HepG2 (cell line): Measurements from ENCODE around the gene TRIM3. TPM values are rescaled to one million over a fixed set of nuclear protein-coding genes. Genes with fewer than 3 reads are reported as not detected.

Source experiments
- ATAC-seq: fragments of 200-7000 bp; cut with Tn5 transposase; 3 replicates; pipeline ENCODE4 v1.9.1; 2020; ENCODE audit warnings: mild to moderate bottlenecking, moderate library complexity
- BruUV-seq: library from RNA; stranded (reverse); fragments of 400-500 nt; replicated peaks from 2 replicates; lab custom pipeline; 2021; lab: Mats Ljungman, UMichigan
- CTCF ChIA-PET: fragments of 300-600 bp; formaldehyde crosslinking; extraction: SDS; loops from one replicate; lab custom pipeline; 2021; ENCODE audit warnings: low total read pairs, inconsistent platforms, low intra/inter-chr PET ratio; lab: Yijun Ruan, JAX
- POLR2A ChIA-PET: fragments of 350-600 bp; sonication (Branson Sonifier 250); formaldehyde crosslinking; loops from one replicate; lab custom pipeline; 2020; ENCODE audit warnings: antibody characterized with exemption, inconsistent platforms; lab: Yijun Ruan, JAX
- DNase-seq: peaks from one replicate; pipeline ENCODE4 v3.0.0-alpha.2; 2015; ENCODE audit warnings: low spot score
- FAIRE-seq: peaks from 3 replicates; lab custom pipeline; 2011; peaks lifted over from hg19 to GRCh38; lab: Jason Lieb, UNC
- H2AFZ ChIP-seq: one replicate; pipeline ENCODE4 v1.6.1; 2011; ENCODE audit warnings: low read length, inconsistent platforms
- H3K27ac ChIP-seq: fragments of 300-600 bp; 3 replicates; pipeline ENCODE4 v1.8.0; 2011; ENCODE audit warnings: mixed run types, mild to moderate bottlenecking, mixed read lengths, low read length, inconsistent platforms; ENCODE audit not compliant: insufficient read depth; ENCODE audit errors: extremely low read length
- H3K27me3 ChIP-seq, 2 experiments: fragments of 200-600 bp in 1 of 2; 2 replicates in 1 of 2; 3 replicates in 1 of 2; pipeline versions ENCODE4 v1.6.0 to v1.8.0; 2011; ENCODE audit warnings: low read length in 2 of 2, mild to moderate bottlenecking in 2 of 2, moderate library complexity in 2 of 2, inconsistent platforms in 1 of 2; ENCODE audit not compliant: insufficient read depth in 2 of 2, control insufficient read depth in 1 of 2
- H3K36me3 ChIP-seq, 2 experiments: fragments of 200-600 bp in 1 of 2; replicated peaks in 1 of 2; 2 replicates in 1 of 2; 3 replicates in 1 of 2; pipeline versions ENCODE4 v1.5.1 to v1.8.0; 2011; ENCODE audit warnings: low read length in 2 of 2, inconsistent platforms in 1 of 2; ENCODE audit not compliant: insufficient read depth in 2 of 2, control insufficient read depth in 1 of 2
- H3K4me1 ChIP-seq: 2 replicates; pipeline ENCODE4 v1.5.1; 2012; ENCODE audit warnings: low read length, inconsistent platforms; ENCODE audit not compliant: insufficient read depth
- H3K4me2 ChIP-seq: 2 replicates; pipeline ENCODE4 v1.6.0; 2011; ENCODE audit warnings: low read depth, low read length, inconsistent platforms
- H3K4me3 ChIP-seq, 3 experiments: fragments of 200-600 bp in 1 of 3; sonication (generic), shearing (Covaris generic) in 1 of 3; replicated peaks in 1 of 3; 2 replicates each; pipeline ENCODE4 v1.5.1; 2011 to 2016; ENCODE audit warnings: low read length in 3 of 3, inconsistent platforms in 2 of 3, low read depth in 2 of 3, mild to moderate bottlenecking in 2 of 3, control low read depth in 1 of 3, mixed read lengths in 1 of 3; ENCODE audit not compliant: insufficient read depth in 1 of 3
- H3K79me2 ChIP-seq: one replicate; pipeline ENCODE4 v1.6.1; 2011; ENCODE audit warnings: low read length, inconsistent platforms; ENCODE audit not compliant: insufficient read depth
- H3K9ac ChIP-seq: 2 replicates; pipeline ENCODE4 v1.6.0; 2011; ENCODE audit warnings: mild to moderate bottlenecking, low read depth, low read length, inconsistent platforms; ENCODE audit not compliant: insufficient read depth
- H3K9me3 ChIP-seq: 2 replicates; pipeline ENCODE4 v1.5.1; 2012; ENCODE audit warnings: mild to moderate bottlenecking, low read length
- H4K20me1 ChIP-seq: 2 replicates; pipeline ENCODE4 v1.6.0; 2011; ENCODE audit warnings: inconsistent platforms, mild to moderate bottlenecking, low read length, moderate library complexity; ENCODE audit not compliant: insufficient read depth
- CTCF ChIP-seq: sonication (generic); formaldehyde crosslinking; IDR thresholded peaks from 2 replicates; pipeline ENCODE4 v1.5.0; 2020; ENCODE audit warnings: mild to moderate bottlenecking, missing genetic modification reagents, moderate library complexity
- FUBP1 ChIP-seq: sonication (generic); formaldehyde crosslinking; IDR thresholded peaks from 2 replicates; pipeline ENCODE4 v1.5.1; 2020; ENCODE audit warnings: missing genetic modification reagents, mild to moderate bottlenecking, borderline replicate concordance
- HNRNPK ChIP-seq: fragments of 200-400 bp; formaldehyde crosslinking; IDR thresholded peaks from 2 replicates; pipeline ENCODE4 v1.6.1; 2018; ENCODE audit warnings: low read length, low read depth, moderate library complexity, mild to moderate bottlenecking; ENCODE audit not compliant: poor library complexity, severe bottlenecking
- NFYC ChIP-seq: IDR thresholded peaks from 2 replicates; pipeline ENCODE4 v1.6.1; 2016; ENCODE audit warnings: missing genetic modification reagents, missing compliant biosample characterization
- NR2F2 ChIP-seq: IDR thresholded peaks from 2 replicates; pipeline ENCODE4 v1.6.1; 2012; ENCODE audit warnings: low read depth, inconsistent platforms, borderline replicate concordance
- RFX1 ChIP-seq: fragments of 450-650 bp; IDR thresholded peaks from 2 replicates; pipeline ENCODE4 v1.6.1; 2017
- SP1 ChIP-seq, 2 experiments: fragments of 450-650 bp in 1 of 2; sonication (generic) in 1 of 2; formaldehyde crosslinking in 1 of 2; IDR thresholded peaks; 2 replicates each; pipeline versions ENCODE4 v1.4.0 to v1.6.1; 2016 to 2020; ENCODE audit warnings: missing genetic modification reagents in 1 of 2
- ZC3H13 ChIP-seq: sonication (generic); formaldehyde crosslinking; IDR thresholded peaks from 2 replicates; pipeline ENCODE4 v1.8.1; 2023; ENCODE audit warnings: mild to moderate bottlenecking, missing genetic modification reagents, moderate library complexity
- ZNF24 ChIP-seq: fragments of 450-650 bp; IDR thresholded peaks from 2 replicates; pipeline ENCODE4 v1.6.1; 2017; ENCODE audit warnings: antibody characterized with exemption, mild to moderate bottlenecking
- ZNF800 ChIP-seq: sonication (generic); formaldehyde crosslinking; IDR thresholded peaks from 2 replicates; pipeline ENCODE4 v1.4.0; 2020; ENCODE audit warnings: missing genetic modification reagents
- WGBS: methylation state at CpG from one replicate; pipeline ENCODE4 v1.1.6; 2017; ENCODE audit warnings: low lambda C conversion rate; 5-methylcytosine and 5-hydroxymethylcytosine counted together
- in situ Hi-C: cut with HindIII; loops from 2 replicates; pipeline ENCODE4 v1.10.0; 2017; ENCODE audit warnings: low pct_unique_long_range_greater_than_20kb; ENCODE audit not compliant: extremely low pct_ligation_motif_present
- intact Hi-C: fragments of 100-400 bp; cut with micrococcal nuclease; formaldehyde crosslinking; loops from one replicate; pipeline ENCODE4 v1.10.0; 2022; ENCODE audit not compliant: unreplicated experiment
- polyA plus RNA-seq, 8 experiments: library from polyadenylated mRNA; depleted of rRNA in 3 of 8; stranded (reverse) in 7 of 8; unstranded in 1 of 8; fragments of >200 nt; fragmentation: Illumina TruSeq in 4 of 8; extraction: Trizol in 4 of 8; gene quantifications; 2 replicates each; pipeline versions ENCODE4 v1.2.1 to v1.2.3, GENCODE V29; 2011 to 2016; ENCODE audit warnings: low read depth in 4 of 8, missing spikeins in 1 of 8, mixed read lengths in 1 of 8; ENCODE audit not compliant: insufficient read depth in 1 of 8
- total RNA-seq, 5 experiments: library from RNA; depleted of rRNA; stranded (reverse); fragments of >200 nt; fragmentation: Illumina TruSeq; extraction: Trizol; gene quantifications; 2 replicates each; pipeline ENCODE4 v1.2.3, GENCODE V29; 2016; ENCODE audit warnings: low read depth in 1 of 5

TRIM3 gene
- total and polyA plus RNA-seq, 2 of the 13 experiments (the other 11 are each of a cell fraction or from before 2014, with no cell fraction given): 3.6 to 6.3 TPM

- intact Hi-C loops: no loop called here
- ATAC-seq: no peak
- POLR2A ChIA-PET: interaction anchor here (1.1 to 2.2 kb wide), 3 partner anchors 8 to 205 kb away, joined by 3 to 13 read pairs (median 4); no protein-coding TSS in a partner anchor
Observed at GRCh38 chr11:6476571-6476970, 2.8 kb upstream of the TRIM3 start.

GRCh38 chr11:6475936-6476335 lies 2.2 kb upstream of the TRIM3 start:
- Histone ChIP-seq H3K4me3 (no peak overlapping the region), H3K79me2 (peaks cover 15% of the 10 kb centered on the region), H2AFZ (no peak overlapping the region), H3K9ac (no peak overlapping the region), H3K27ac (peak overlapping the region; percentile 30), H3K4me1 (peaks cover 52% of the 10 kb centered on the region), H3K9me3 (no peaks in the 10 kb centered on the region), H4K20me1 (no peaks in the 10 kb centered on the region; the same call in 1 of the 2 replicates), H3K4me2 (no peak overlapping the region), H3K27me3 (no peaks in the 10 kb centered on the region; a peak in 2 of 5 replicates), H3K36me3 (peaks cover 9 to 25% of the 10 kb centered on the region in 2 experiments)
- POLR2A ChIA-PET: interaction anchor here (1.4 to 2.2 kb wide), 5 partner anchors 9 to 143 kb away, joined by 3 to 13 read pairs (median 4); partner anchors contain the start of gene TPP1
- ATAC-seq (peak; percentile 14; the same call in 2 of the 3 replicates), DNase-seq (peak; percentile 41), FAIRE-seq (no peak)
- in situ Hi-C loops (no loop called here), intact Hi-C loops (no loop called here)
- 52% methylated on average over 5 of the region's 5 CpGs for WGBS
- TF ChIP-seq CTCF (CRISPR knock-in tag): peak; percentile 29; the same call in 1 of the 2 replicates
- TF ChIP-seq FUBP1 (CRISPR knock-in tag): no peak
- peak; percentile 53; the same call in 1 of the 2 replicates for TF ChIP-seq ZNF24
- no peak for TF ChIP-seq SP1 (IDR thresholded peaks at IDR 0.05)
- TF ChIP-seq SP1 (CRISPR knock-in tag; IDR thresholded peaks at IDR 0.05): no peak
- no peak for TF ChIP-seq NR2F2
- peak; percentile 17; the same call in 1 of the 2 replicates for TF ChIP-seq RFX1
- TF ChIP-seq ZC3H13: no peak
- TF ChIP-seq ZNF800 (CRISPR knock-in tag): no peak
- no TSS peak for BruUV-seq
- CTCF ChIA-PET: no interaction called here

More at GRCh38 chr11:6476571-6476970, 2.8 kb upstream of the TRIM3 start:
- DNase-seq (no peak), FAIRE-seq (no peak)
- CTCF ChIA-PET: no interaction called here
- Histone ChIP-seq H3K79me2 (peaks cover 19% of the 10 kb centered on the region), H3K27me3 (no peaks in the 10 kb centered on the region; a peak in 1 of 5 replicates), H3K9me3 (no peaks in the 10 kb centered on the region), H3K4me3 (no peak overlapping the region), H3K9ac (no peak overlapping the region), H3K36me3 (peaks cover 9 to 25% of the 10 kb centered on the region in 2 experiments), H4K20me1 (no peaks in the 10 kb centered on the region; the same call in 1 of the 2 replicates), H3K27ac (peak overlapping the region; percentile 30), H2AFZ (no peak overlapping the region), H3K4me1 (peaks cover 52% of the 10 kb centered on the region), H3K4me2 (no peak overlapping the region)
- WGBS: 100% methylated on average over 1 of the region's 4 CpGs
- in situ Hi-C loops: no loop called here
- TF ChIP-seq HNRNPK: no peak
- peak; percentile 19; the same call in 1 of the 2 replicates for TF ChIP-seq NFYC (CRISPR knock-in tag)
- BruUV-seq: no TSS peak
